ENCODE results near the gene BAMBI. TPM values are rescaled to one million over a fixed set of nuclear protein-coding genes. Genes with fewer than 3 reads are reported as not detected.

The BAMBI gene
- polyA plus RNA-seq, 1 donor (not counting 4 experiments of a cell fraction or from before 2014, with no cell fraction given) = 2.9 TPM

DNA sequence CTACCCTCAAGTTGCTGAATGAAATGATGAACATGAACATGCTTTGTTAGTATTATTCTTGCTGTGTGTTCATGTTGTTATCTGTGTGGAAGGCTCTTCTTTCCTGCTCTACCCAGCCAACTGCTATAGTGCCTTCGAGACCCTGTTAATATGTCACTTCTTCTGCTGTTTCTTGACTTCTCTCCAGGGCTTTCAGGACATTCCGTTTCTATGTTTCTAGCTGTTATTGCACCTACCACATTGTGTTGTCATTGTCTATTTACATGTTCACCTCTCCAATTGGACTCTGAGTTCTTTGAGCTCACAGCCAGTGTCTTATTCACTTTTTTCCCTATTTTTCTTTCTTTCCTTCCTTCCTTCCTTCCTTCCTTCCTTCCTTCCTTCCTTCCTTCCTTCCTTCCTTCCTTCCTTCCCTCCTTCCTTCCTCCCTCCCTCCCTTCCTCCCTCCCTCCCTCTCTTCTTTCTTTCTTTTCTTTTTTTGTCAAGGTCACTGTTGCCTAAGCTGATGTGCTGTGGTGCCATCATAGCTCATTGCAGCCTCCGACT lies 40.4 kb downstream of the BAMBI start:
- DNase-seq (ENCODE audit: low read depth, low spot score) (no peak), FAIRE-seq (no peak)
- Histone ChIP-seq H3K9ac (ENCODE audit: control insufficient read depth, extremely low read depth, insufficient read depth, low read length) (no peak overlapping the region), H3K4me1 (ENCODE audit: control insufficient read depth, extremely low read depth, insufficient read depth, low read length) (peaks cover 7% of the 10 kb centered on the region), H3K36me3 (ENCODE audit: control insufficient read depth in 2 of 2, extremely low read depth in 1 of 2, insufficient read depth in 2 of 2, low read length in 2 of 2) (no peaks in the 10 kb centered on the region), H3K27me3 (ENCODE audit: control insufficient read depth, extremely low read depth, insufficient read depth, low read length) (no peaks in the 10 kb centered on the region), H4K20me1 (ENCODE audit: control insufficient read depth, extremely low read depth, insufficient read depth, low read length) (no peaks in the 10 kb centered on the region), H2AFZ (ENCODE audit: control insufficient read depth, low read length) (no peak overlapping the region), H3K79me2 (ENCODE audit: control insufficient read depth, insufficient read depth, low read length) (no peaks in the 10 kb centered on the region), H3K4me3 (ENCODE audit: control insufficient read depth in 2 of 3, extremely low read depth in 1 of 3, insufficient read depth in 2 of 3, low read depth in 1 of 3, low read length in 3 of 3) (no peak overlapping the region), H3K9me3 (ENCODE audit: control insufficient read depth, low read depth, low read length) (no peaks in the 10 kb centered on the region), H3K4me2 (ENCODE audit: control insufficient read depth, extremely low read depth, insufficient read depth, low read depth, low read length) (no peak overlapping the region), H3K9me1 (ENCODE audit: control insufficient read depth, extremely low read depth, insufficient read depth, low read length) (no peaks in the 10 kb centered on the region), H3K27ac (ENCODE audit: control insufficient read depth, insufficient read depth, low read length) (no peak overlapping the region)
- dilution Hi-C loops (cut with MboI; ENCODE audit: extremely low pct_ligation_motif_present, low sequenced_read_pairs) = no loop called here
- no peak for TF ChIP-seq EZH2 (IDR thresholded peaks at IDR 0.05; ENCODE audit: low read length)
- TF ChIP-seq, protein P1, sequence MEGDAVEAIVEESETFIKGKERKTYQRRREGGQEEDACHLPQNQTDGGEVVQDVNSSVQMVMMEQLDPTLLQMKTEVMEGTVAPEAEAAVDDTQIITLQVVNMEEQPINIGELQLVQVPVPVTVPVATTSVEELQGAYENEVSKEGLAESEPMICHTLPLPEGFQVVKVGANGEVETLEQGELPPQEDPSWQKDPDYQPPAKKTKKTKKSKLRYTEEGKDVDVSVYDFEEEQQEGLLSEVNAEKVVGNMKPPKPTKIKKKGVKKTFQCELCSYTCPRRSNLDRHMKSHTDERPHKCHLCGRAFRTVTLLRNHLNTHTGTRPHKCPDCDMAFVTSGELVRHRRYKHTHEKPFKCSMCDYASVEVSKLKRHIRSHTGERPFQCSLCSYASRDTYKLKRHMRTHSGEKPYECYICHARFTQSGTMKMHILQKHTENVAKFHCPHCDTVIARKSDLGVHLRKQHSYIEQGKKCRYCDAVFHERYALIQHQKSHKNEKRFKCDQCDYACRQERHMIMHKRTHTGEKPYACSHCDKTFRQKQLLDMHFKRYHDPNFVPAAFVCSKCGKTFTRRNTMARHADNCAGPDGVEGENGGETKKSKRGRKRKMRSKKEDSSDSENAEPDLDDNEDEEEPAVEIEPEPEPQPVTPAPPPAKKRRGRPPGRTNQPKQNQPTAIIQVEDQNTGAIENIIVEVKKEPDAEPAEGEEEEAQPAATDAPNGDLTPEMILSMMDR (optimal IDR thresholded peaks at IDR 0.05 in 1 of 3, IDR thresholded peaks at IDR 0.05 in 1 of 3, conservative IDR thresholded peaks at IDR 0.05 in 1 of 3; ENCODE audit: extremely low read depth in 1 of 3, insufficient read depth in 2 of 3, low read length in 3 of 3) = no peak

- no peaks in the 10 kb centered on the region for H3K9me3 ChIP-seq (ENCODE audit: control insufficient read depth, low read depth, low read length)
- no peaks in the 10 kb centered on the region for H3K79me2 ChIP-seq (ENCODE audit: control insufficient read depth, insufficient read depth, low read length)
- no peaks in the 10 kb centered on the region for H3K9me1 ChIP-seq (ENCODE audit: control insufficient read depth, extremely low read depth, insufficient read depth, low read length)
- no peak overlapping the region for H3K9ac ChIP-seq (ENCODE audit: control insufficient read depth, extremely low read depth, insufficient read depth, low read length)
- FAIRE-seq = no peak
- dilution Hi-C loops (cut with MboI; ENCODE audit: extremely low pct_ligation_motif_present, low sequenced_read_pairs) = no loop called here
- no peaks in the 10 kb centered on the region for H4K20me1 ChIP-seq (ENCODE audit: control insufficient read depth, extremely low read depth, insufficient read depth, low read length)
- H3K27ac ChIP-seq (ENCODE audit: control insufficient read depth, insufficient read depth, low read length) = no peak overlapping the region
- no peak overlapping the region for H2AFZ ChIP-seq (ENCODE audit: control insufficient read depth, low read length)
- peaks cover 7% of the 10 kb centered on the region for H3K4me1 ChIP-seq (ENCODE audit: control insufficient read depth, extremely low read depth, insufficient read depth, low read length)
- no peak overlapping the region for H3K4me2 ChIP-seq (ENCODE audit: control insufficient read depth, extremely low read depth, insufficient read depth, low read depth, low read length)
- TF ChIP-seq, protein P1 (optimal IDR thresholded peaks at IDR 0.05 in 1 of 3, IDR thresholded peaks at IDR 0.05 in 1 of 3, conservative IDR thresholded peaks at IDR 0.05 in 1 of 3; ENCODE audit: extremely low read depth in 1 of 3, insufficient read depth in 2 of 3, low read length in 3 of 3) = no peak
- no peak for TF ChIP-seq EZH2 (IDR thresholded peaks at IDR 0.05; ENCODE audit: low read length)
- no peaks in the 10 kb centered on the region for H3K36me3 ChIP-seq (ENCODE audit: control insufficient read depth in 2 of 2, extremely low read depth in 1 of 2, insufficient read depth in 2 of 2, low read length in 2 of 2)
- no peak overlapping the region for H3K4me3 ChIP-seq (ENCODE audit: control insufficient read depth in 2 of 3, extremely low read depth in 1 of 3, insufficient read depth in 2 of 3, low read depth in 1 of 3, low read length in 3 of 3)
- no peaks in the 10 kb centered on the region for H3K27me3 ChIP-seq (ENCODE audit: control insufficient read depth, extremely low read depth, insufficient read depth, low read length)
- no peak for DNase-seq (ENCODE audit: low read depth, low spot score)
These were observed 42.6 kb downstream of the BAMBI start for GRCh38 chr10:28719789-28720436.

All from keratinocyte (primary cell).